OCI-LY7 (cell line): ENCODE data around the gene EARS2. TPM values are rescaled to one million over a fixed set of nuclear protein-coding genes. Genes with fewer than 3 reads are reported as not detected.

Source experiments
- BruUV-seq: library from RNA; stranded (reverse); fragments of 400-500 nt; replicated peaks from 2 replicates; lab custom pipeline; 2021; lab: Mats Ljungman, UMichigan
- CTCF ChIA-PET: fragments of 300-600 bp; sonication (Branson Sonifier 250); formaldehyde crosslinking; loops from one replicate; lab custom pipeline; 2022; ENCODE audit warnings: antibody characterized with exemption; ENCODE audit not compliant: unreplicated experiment; lab: Charles Lee
- POLR2A ChIA-PET: fragments of 300-600 bp; sonication (Branson Sonifier 250); formaldehyde crosslinking; loops from one replicate; lab custom pipeline; 2022; ENCODE audit warnings: antibody characterized with exemption; lab: Charles Lee
- DNase-seq: peaks from one replicate; pipeline ENCODE4 v3.0.0-alpha.2; 2015; ENCODE audit warnings: low spot score
- H2AFZ ChIP-seq: fragments of 200-600 bp; sonication (generic), shearing (Covaris generic); 2 replicates; pipeline ENCODE4 v1.6.1; 2014; ENCODE audit warnings: mild to moderate bottlenecking, antibody characterized with exemption, low read length, moderate library complexity
- H3K27ac ChIP-seq: fragments of 200-600 bp; sonication (generic); 2 replicates; pipeline ENCODE4 v1.5.1; 2014; ENCODE audit warnings: mixed run types, low read depth, mild to moderate bottlenecking, moderate library complexity, low read length, inconsistent platforms; ENCODE audit not compliant: poor library complexity, severe bottlenecking
- H3K36me3 ChIP-seq: fragments of 200-600 bp; sonication (generic); 2 replicates; pipeline ENCODE4 v1.6.1; 2014; ENCODE audit warnings: mild to moderate bottlenecking, antibody characterized with exemption, low read length, moderate library complexity, mixed read lengths; ENCODE audit not compliant: insufficient read depth
- H3K4me1 ChIP-seq: fragments of 200-600 bp; sonication (generic); 2 replicates; pipeline ENCODE4 v1.5.1; 2014; ENCODE audit warnings: mild to moderate bottlenecking, low read length; ENCODE audit not compliant: insufficient read depth, poor library complexity, severe bottlenecking
- H3K4me2 ChIP-seq: fragments of 200-600 bp; sonication (generic); 2 replicates; pipeline ENCODE4 v1.6.1; 2014; ENCODE audit warnings: mild to moderate bottlenecking, low read length
- H3K4me3 ChIP-seq: fragments of 200-600 bp; sonication (generic); 2 replicates; pipeline ENCODE4 v1.5.1; 2014; ENCODE audit warnings: mild to moderate bottlenecking, low read depth, low read length; ENCODE audit not compliant: poor library complexity, severe bottlenecking
- H3K79me2 ChIP-seq: fragments of 200-600 bp; sonication (generic); 2 replicates; pipeline ENCODE4 v1.6.1; 2016; ENCODE audit warnings: low read depth, mild to moderate bottlenecking, low read length, moderate library complexity, mixed read lengths; ENCODE audit not compliant: insufficient read depth
- H3K9me2 ChIP-seq: fragments of 200-600 bp; sonication (generic); 2 replicates; pipeline ENCODE4 v1.6.1; 2016; ENCODE audit warnings: mild to moderate bottlenecking, low read length, mixed read lengths; ENCODE audit not compliant: insufficient read depth
- H3K9me3 ChIP-seq: fragments of 200-600 bp; sonication (generic); 2 replicates; pipeline ENCODE4 v1.6.1; 2014; ENCODE audit warnings: mild to moderate bottlenecking, mixed run types, low read length, mixed read lengths
- H4K20me1 ChIP-seq: fragments of 200-600 bp; sonication (generic); 2 replicates; pipeline ENCODE4 v1.6.1; 2014; ENCODE audit warnings: mild to moderate bottlenecking, antibody characterized with exemption, low read length, moderate library complexity, mixed read lengths; ENCODE audit not compliant: insufficient read depth
- CTCF ChIP-seq: fragments of 200-600 bp; sonication (generic); conservative IDR thresholded peaks from 2 replicates; pipeline ENCODE4 v1.5.1; 2014; ENCODE audit warnings: mild to moderate bottlenecking, antibody characterized with exemption, low read length, moderate library complexity, mixed read lengths
- EZH2phosphoT487 ChIP-seq: fragments of 200-600 bp; sonication (generic); IDR thresholded peaks from 2 replicates; pipeline ENCODE4 v1.6.1; 2018; ENCODE audit warnings: low read depth, borderline replicate concordance, mild to moderate bottlenecking, mixed run types, antibody characterized with exemption, low read length, moderate library complexity, mixed read lengths
- intact Hi-C: fragments of 100-400 bp; cut with micrococcal nuclease; formaldehyde crosslinking; loops from one replicate; pipeline ENCODE4 v1.10.0; 2022; ENCODE audit not compliant: unreplicated experiment
- total RNA-seq, 2 experiments: library from RNA; depleted of rRNA in 1 of 2; stranded (reverse); fragments of >200 nt in 1 of 2; shearing (Covaris generic) in 1 of 2; gene quantifications; 2 replicates each; pipeline ENCODE4 v1.2.3, GENCODE V29; 2014 to 2022

The EARS2 gene
- total RNA-seq, 2 experiments from 2014 or later, result 38.5 to 42.1 TPM

- Histone ChIP-seq H4K20me1 (no peaks in the 10 kb centered on the region), H2AFZ (no peak overlapping the region), H3K36me3 (peaks cover 89% of the 10 kb centered on the region), H3K9me2 (no peaks in the 10 kb centered on the region), H3K27ac (no peak overlapping the region), H3K4me1 (peaks cover 40% of the 10 kb centered on the region), H3K79me2 (no peaks in the 10 kb centered on the region; the same call in 1 of the 2 replicates), H3K4me3 (no peak overlapping the region), H3K4me2 (no peak overlapping the region), H3K9me3 (peaks cover 8% of the 10 kb centered on the region; the same call in 1 of the 2 replicates)
- intact Hi-C loops, result no loop called here
- CTCF ChIA-PET, result no interaction called here
- POLR2A ChIA-PET, result interaction anchor here (0.7 to 1.0 kb wide), 2 partner anchors 11 to 15 kb away, joined by 3 to 6 read pairs; no protein-coding TSS in a partner anchor
- TF ChIP-seq EZH2phosphoT487 (no peak), CTCF (no peak)
- no peak for DNase-seq
- BruUV-seq, result no TSS peak
These were observed 32.3 kb downstream of the EARS2 start for GRCh38 chr16:23524886-23525285.

- H3K4me2 ChIP-seq, result no peak overlapping the region
- peak overlapping the region; percentile 100 for H3K27ac ChIP-seq
- no peaks in the 10 kb centered on the region; the same call in 1 of the 2 replicates for H3K79me2 ChIP-seq
- no peak overlapping the region for H2AFZ ChIP-seq
- BruUV-seq, result TSS peak; percentile 22
- no peak overlapping the region for H3K4me3 ChIP-seq
- H3K9me3 ChIP-seq, result peaks cover 13% of the 10 kb centered on the region; the same call in 1 of the 2 replicates
- H3K4me1 ChIP-seq, result peaks cover 50% of the 10 kb centered on the region
- H3K36me3 ChIP-seq, result peaks cover 86% of the 10 kb centered on the region
- ChIA-PET POLR2A (no interaction called here), CTCF (no interaction called here)
- intact Hi-C loops, result no loop called here
- TF ChIP-seq EZH2phosphoT487 (no peak), CTCF (no peak)
- DNase-seq, result no peak
- H3K9me2 ChIP-seq, result no peaks in the 10 kb centered on the region
- no peaks in the 10 kb centered on the region for H4K20me1 ChIP-seq
These were observed 33.2 kb downstream of the EARS2 start for GRCh38 chr16:23523876-23524385.

GRCh38 chr16:23523321-23523720 lies 33.8 kb downstream of the EARS2 start:
- TF ChIP-seq CTCF (no peak), EZH2phosphoT487 (no peak)
- no TSS peak for BruUV-seq
- no peak for DNase-seq
- Histone ChIP-seq H3K79me2 (no peaks in the 10 kb centered on the region; the same call in 1 of the 2 replicates), H3K9me2 (no peaks in the 10 kb centered on the region), H2AFZ (no peak overlapping the region), H3K27ac (peak overlapping the region; percentile 100), H3K9me3 (peaks cover 13% of the 10 kb centered on the region; the same call in 1 of the 2 replicates), H3K36me3 (peaks cover 80% of the 10 kb centered on the region), H3K4me1 (peaks cover 55% of the 10 kb centered on the region), H4K20me1 (no peaks in the 10 kb centered on the region), H3K4me2 (no peak overlapping the region), H3K4me3 (no peak overlapping the region)
- intact Hi-C loops, result no loop called here
- ChIA-PET POLR2A (no interaction called here), CTCF (no interaction called here)
